OCI-M2 (cell line): Measurements from ENCODE around the gene ZNF224.
"Not testable (repeated sequence)": the region's sequence is repeated elsewhere in the genome, so short reads cannot be mapped to it uniquely, and the experiment has no call there.

Source experiments
- DNase-seq: peaks from one replicate; lab custom pipeline; 2025; ENCODE audit not compliant: unreplicated experiment; lab: John Stamatoyannopoulos, UW

The ZNF224 gene

DNA sequence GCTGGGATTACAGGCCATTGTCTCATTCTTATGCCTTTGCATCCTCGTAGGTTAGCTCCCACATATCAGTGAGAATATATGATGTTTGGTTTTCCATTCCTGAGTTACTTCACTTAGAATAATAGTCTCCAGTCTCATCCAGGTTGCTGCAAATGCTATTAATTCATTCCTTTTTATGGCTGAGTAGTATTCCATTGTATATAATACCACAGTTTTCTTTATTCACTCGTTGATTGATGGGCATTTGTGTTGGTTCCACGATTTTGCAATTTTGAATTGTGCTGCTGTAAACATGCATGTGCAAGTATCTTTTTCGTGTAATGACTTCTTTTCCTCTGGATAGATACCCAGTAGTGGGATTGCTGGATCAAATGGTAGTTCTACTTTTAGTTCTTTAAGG lies 27.0 kb downstream of the ZNF224 start:
- not testable (repeated sequence) for DNase-seq

- DNase-seq = no peak
Measured at GRCh38 chr19:44131955-44132354, 37.8 kb downstream of the ZNF224 start.

- DNase-seq = peak; percentile 54
Measured at GRCh38 chr19:44141191-44142058, 47.3 kb downstream of the ZNF224 start, which contains the start of gene ZNF234. TSS of gene ZNF234 (plus strand) at chr19:44141554. CDS start at chr19:44144633, 3,079 bp downstream.

GRCh38 chr19:44142059-44142433 lies 47.9 kb downstream of the ZNF224 start:
- DNase-seq = no peak

DNA sequence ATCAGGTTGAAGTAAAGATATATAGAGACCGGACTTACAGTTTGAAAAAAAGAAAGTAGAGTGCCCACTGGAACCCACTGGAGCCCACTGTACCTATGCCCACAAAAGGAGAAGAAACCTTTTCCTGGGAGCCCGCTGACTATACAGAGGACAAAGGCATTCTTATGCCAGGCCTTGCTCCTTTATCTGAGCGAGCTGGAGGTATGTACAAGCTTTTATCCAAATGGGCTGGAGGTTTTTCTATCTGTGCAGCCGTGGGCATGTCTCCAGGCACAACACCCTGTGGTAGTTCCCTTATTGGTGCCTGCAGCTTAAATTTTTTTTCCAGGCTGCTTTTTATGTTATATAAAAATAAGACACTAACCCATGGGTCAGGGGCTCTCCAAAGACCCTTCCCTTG lies 55.6 kb downstream of the ZNF224 start:
- DNase-seq = no peak

GRCh38 chr19:44151491-44151890 lies 57.3 kb downstream of the ZNF224 start:
- DNase-seq = no peak

DNA sequence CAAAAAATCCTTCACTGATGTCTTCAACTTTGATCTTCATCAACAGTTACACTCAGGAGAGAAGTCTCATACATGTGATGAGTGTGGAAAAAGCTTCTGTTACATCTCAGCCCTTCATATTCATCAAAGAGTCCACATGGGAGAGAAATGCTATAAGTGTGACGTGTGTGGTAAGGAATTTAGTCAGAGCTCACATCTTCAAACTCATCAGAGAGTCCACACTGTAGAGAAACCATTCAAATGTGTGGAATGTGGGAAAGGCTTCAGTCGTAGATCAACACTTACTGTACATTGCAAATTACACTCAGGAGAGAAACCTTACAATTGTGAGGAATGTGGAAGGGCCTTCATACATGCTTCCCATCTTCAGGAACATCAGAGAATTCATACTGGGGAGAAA lies 62.3 kb downstream of the ZNF224 start:
- no peak for DNase-seq
